IMR-90 (cell line): ENCODE data around the gene CA7. TPM values are rescaled to one million over a fixed set of nuclear protein-coding genes. Genes with fewer than 3 reads are reported as not detected.

Experiments used
- ATAC-seq: fragments of 200-7000 bp; cut with Tn5 transposase; 2 replicates; pipeline ENCODE4 v1.9.1; 2020; ENCODE audit warnings: low read depth, mild to moderate bottlenecking, moderate library complexity
- BruUV-seq: library from RNA; stranded (reverse); fragments of 400-500 nt; replicated peaks from 2 replicates; lab custom pipeline; 2021; lab: Mats Ljungman, UMichigan
- CTCF ChIA-PET: fragments of 300-600 bp; formaldehyde crosslinking; extraction: SDS; loops from one replicate; lab custom pipeline; 2021; ENCODE audit warnings: antibody characterized with exemption; lab: Yijun Ruan, JAX
- POLR2A ChIA-PET: fragments of 300-600 bp; sonication (Branson Sonifier 250); formaldehyde crosslinking; loops from one replicate; lab custom pipeline; 2022; ENCODE audit warnings: antibody characterized with exemption; ENCODE audit not compliant: unreplicated experiment; lab: Charles Lee
- DNase-seq: peaks from one replicate; pipeline ENCODE4 v3.0.0; 2013
- H2AFZ ChIP-seq: replicated peaks from 2 replicates; pipeline ENCODE3; 2013; ENCODE audit warnings: low read length, mild to moderate bottlenecking; ENCODE audit not compliant: poor library complexity
- H2AK5ac ChIP-seq: 2 replicates; pipeline ENCODE4 v1.6.1; 2013; ENCODE audit warnings: low read depth, low read length, inconsistent platforms
- H2AK9ac ChIP-seq: replicated peaks from 2 replicates; pipeline ENCODE3; 2013; ENCODE audit warnings: mild to moderate bottlenecking, low read depth, low read length, moderate library complexity; ENCODE audit not compliant: poor library complexity
- H2BK120ac ChIP-seq: 2 replicates; pipeline ENCODE4 v1.6.1; 2013; ENCODE audit warnings: low read depth, low read length, inconsistent platforms
- H2BK15ac ChIP-seq: 3 replicates; pipeline ENCODE4 v1.6.1; 2013; ENCODE audit warnings: low read depth, low read length, inconsistent platforms
- H2BK20ac ChIP-seq: 2 replicates; pipeline ENCODE4 v1.6.1; 2013; ENCODE audit warnings: low read depth, mild to moderate bottlenecking, inconsistent platforms, low read length, moderate library complexity
- H2BK5ac ChIP-seq: 2 replicates; pipeline ENCODE4 v1.6.1; 2013; ENCODE audit warnings: mild to moderate bottlenecking, low read depth, low read length, inconsistent platforms; ENCODE audit not compliant: poor library complexity, severe bottlenecking
- H3K14ac ChIP-seq: replicated peaks from 2 replicates; pipeline ENCODE4 v1.6.1; 2013; ENCODE audit warnings: low read depth, low read length, inconsistent platforms
- H3K18ac ChIP-seq: 2 replicates; pipeline ENCODE4 v1.6.1; 2013; ENCODE audit warnings: low read depth, low read length, control low read depth
- H3K23ac ChIP-seq: 2 replicates; pipeline ENCODE4 v1.6.1; 2013; ENCODE audit warnings: low read depth, low read length, inconsistent platforms
- H3K27ac ChIP-seq: 2 replicates; pipeline ENCODE4 v1.5.1; 2013; ENCODE audit warnings: mild to moderate bottlenecking, control low read depth, low read length; ENCODE audit not compliant: insufficient read depth
- H3K27me3 ChIP-seq: 2 replicates; pipeline ENCODE4 v1.6.1; 2013; ENCODE audit warnings: low read length; ENCODE audit not compliant: control insufficient read depth, insufficient read depth
- H3K36me3 ChIP-seq: 2 replicates; pipeline ENCODE4 v1.6.1; 2013; ENCODE audit warnings: low read length, mixed read lengths; ENCODE audit not compliant: control insufficient read depth, insufficient read depth
- H3K4ac ChIP-seq: 2 replicates; pipeline ENCODE4 v1.6.1; 2013; ENCODE audit warnings: low read depth, low read length, inconsistent platforms
- H3K4me1 ChIP-seq: 2 replicates; pipeline ENCODE4 v1.6.1; 2013; ENCODE audit warnings: low read length, mixed read lengths; ENCODE audit not compliant: control insufficient read depth, insufficient read depth
- H3K4me2 ChIP-seq: 2 replicates; pipeline ENCODE4 v1.6.1; 2013; ENCODE audit warnings: low read depth, mild to moderate bottlenecking, control low read depth, low read length, moderate library complexity
- H3K4me3 ChIP-seq: 2 replicates; pipeline ENCODE4 v1.5.1; 2013; ENCODE audit warnings: low read depth, mild to moderate bottlenecking, control low read depth, low read length, moderate library complexity; ENCODE audit not compliant: insufficient read depth
- H3K56ac ChIP-seq: 2 replicates; pipeline ENCODE4 v1.6.1; 2013; ENCODE audit warnings: low read length, inconsistent platforms; ENCODE audit not compliant: insufficient read depth; ENCODE audit errors: extremely low read depth
- H3K79me1 ChIP-seq, 2 experiments: 2 replicates each; pipeline ENCODE4 v1.6.1; 2013; ENCODE audit warnings: low read length in 2 of 2, inconsistent platforms in 1 of 2, low read depth in 1 of 2
- H3K9ac ChIP-seq: 2 replicates; pipeline ENCODE4 v1.6.1; 2013; ENCODE audit warnings: low read depth, low read length, control low read depth
- H3K9me1 ChIP-seq: 2 replicates; pipeline ENCODE4 v1.6.1; 2013; ENCODE audit warnings: low read length, inconsistent platforms; ENCODE audit not compliant: insufficient read depth
- H3K9me3 ChIP-seq: 2 replicates; pipeline ENCODE4 v1.6.1; 2013; ENCODE audit warnings: low read length; ENCODE audit not compliant: control insufficient read depth, insufficient read depth
- H4K20me1 ChIP-seq: 2 replicates; pipeline ENCODE4 v1.6.1; 2013; ENCODE audit warnings: low read length, inconsistent platforms; ENCODE audit not compliant: insufficient read depth
- H4K5ac ChIP-seq: 2 replicates; pipeline ENCODE4 v1.6.1; 2013; ENCODE audit warnings: mild to moderate bottlenecking, low read depth, low read length, control low read depth
- H4K8ac ChIP-seq, 2 experiments: 2 replicates each; pipeline ENCODE4 v1.6.1; 2013; ENCODE audit warnings: low read depth in 2 of 2, low read length in 2 of 2, control low read depth in 1 of 2, inconsistent platforms in 1 of 2
- H4K91ac ChIP-seq: 2 replicates; pipeline ENCODE4 v1.6.1; 2013; ENCODE audit warnings: low read depth, low read length, inconsistent platforms; ENCODE audit not compliant: insufficient read depth
- CHD1 ChIP-seq: IDR thresholded peaks from 2 replicates; pipeline ENCODE4 v1.6.1; 2012; ENCODE audit warnings: low read depth, low read length, improper control_type of control experiment
- ELK1 ChIP-seq: fragments of 150-350 bp; IDR thresholded peaks from 2 replicates; pipeline ENCODE4 v1.6.1; 2016; ENCODE audit warnings: low read depth, mild to moderate bottlenecking, low read length, moderate library complexity, borderline replicate concordance
- MAZ ChIP-seq: IDR thresholded peaks from 2 replicates; pipeline ENCODE4 v1.6.1; 2012; ENCODE audit warnings: low read depth, mild to moderate bottlenecking, low read length, improper control_type of control experiment, moderate library complexity, borderline replicate concordance
- MXI1 ChIP-seq: IDR thresholded peaks from 2 replicates; pipeline ENCODE4 v1.6.1; 2012; ENCODE audit warnings: low read depth, mild to moderate bottlenecking, low read length, moderate library complexity, borderline replicate concordance
- NFE2L2 ChIP-seq: fragments of 150-350 bp; IDR thresholded peaks from 2 replicates; pipeline ENCODE4 v1.6.1; 2016; ENCODE audit warnings: low read depth, mild to moderate bottlenecking, low read length
- WGBS, 2 experiments: methylation state at CpG; one replicate each; pipeline versions ENCODE4 v1.1.5 to v1.1.7; 2013; ENCODE audit warnings: missing lambda C conversion rate in 2 of 2; ENCODE audit not compliant: insufficient read length in 1 of 2; ENCODE audit errors: extremely low coverage in 2 of 2; 5-methylcytosine and 5-hydroxymethylcytosine counted together
- dilution Hi-C: fragments of 300-500 bp; cut with HindIII; formaldehyde crosslinking; loops from one replicate; pipeline ENCODE4 v1.14.3; 2018; ENCODE audit warnings: low sequenced_read_pairs; ENCODE audit not compliant: unreplicated experiment
- in situ Hi-C: fragments of 300-500 bp; cut with MboI; formaldehyde crosslinking; loops from 3 replicates; pipeline ENCODE4 v1.14.3; 2019; ENCODE audit warnings: low sequenced_read_pairs, inconsistent platforms, mixed read lengths
- intact Hi-C: fragments of 100-400 bp; cut with micrococcal nuclease; formaldehyde crosslinking; loops from 2 replicates; pipeline ENCODE4 v1.10.0; 2022
- polyA plus RNA-seq, 3 experiments: library from polyadenylated mRNA; depleted of rRNA; stranded (reverse); fragments of >200 nt; gene quantifications; 2 replicates each; pipeline ENCODE4 v1.2.3, GENCODE V29; 2012; ENCODE audit warnings: low replicate concordance in 1 of 3
- total RNA-seq: library from RNA; depleted of rRNA; stranded (reverse); fragments of >200 nt; gene quantifications from 2 replicates; pipeline ENCODE4 v1.2.3, GENCODE V29; 2012

The CA7 gene
- total and polyA plus RNA-seq, 2 of the 4 experiments (the other 2 are of a cell fraction): not detected

GRCh38 chr16:66809765-66810164 is 34.4 kb upstream of the CA7 start:
- in situ Hi-C loops: no loop called here
- no peaks in the 10 kb centered on the region for H3K27me3 ChIP-seq
- H2BK20ac ChIP-seq: no peak overlapping the region
- no peak overlapping the region for H2AFZ ChIP-seq
- no peak overlapping the region for H3K9ac ChIP-seq
- no peak overlapping the region for H3K56ac ChIP-seq
- CTCF ChIA-PET: interaction anchor here (3.1 kb wide), 1 partner anchor 21 kb away, joined by 11 read pairs; the partner anchor contains the start of gene NAE1
- H4K91ac ChIP-seq: no peak overlapping the region
- no peaks in the 10 kb centered on the region for H3K9me3 ChIP-seq
- H2BK120ac ChIP-seq: no peak overlapping the region
- POLR2A ChIA-PET: no interaction called here
- H2AK9ac ChIP-seq: no peak overlapping the region
- no peaks in the 10 kb centered on the region for H3K4me1 ChIP-seq
- no peak overlapping the region for H3K14ac ChIP-seq
- H2BK5ac ChIP-seq: no peak overlapping the region
- ATAC-seq (no peak), DNase-seq (no peak)
- no peak overlapping the region for H3K4me2 ChIP-seq
- no peaks in the 10 kb centered on the region for H3K9me1 ChIP-seq
- no peak overlapping the region for H3K4ac ChIP-seq
- H4K8ac ChIP-seq: no peak overlapping the region
- TF ChIP-seq NFE2L2: no peak
- no peak for TF ChIP-seq ELK1
- no peak for TF ChIP-seq CHD1
- TF ChIP-seq MAZ: no peak
- no peak for TF ChIP-seq MXI1
- no CpG with 5 or more reads among the region's 4 CpGs for WGBS, 2 experiments
- no peaks in the 10 kb centered on the region for H3K79me1 ChIP-seq
- no peak overlapping the region for H3K18ac ChIP-seq
- H3K4me3 ChIP-seq: no peak overlapping the region
- H3K36me3 ChIP-seq: peaks cover 29% of the 10 kb centered on the region
- H3K27ac ChIP-seq: no peak overlapping the region
- H3K23ac ChIP-seq: no peak overlapping the region
- dilution Hi-C loops: no loop called here
- no peak overlapping the region for H4K5ac ChIP-seq
- H4K20me1 ChIP-seq: no peaks in the 10 kb centered on the region
- H2BK15ac ChIP-seq: no peak overlapping the region
- intact Hi-C loops: no loop called here
- BruUV-seq: no TSS peak
- no peak overlapping the region for H2AK5ac ChIP-seq
